Epithelial cell of esophagus (primary cell): Measurements from ENCODE around the gene TAS1R1.

ENCODE experiments used
- DNase-seq: peaks from one replicate; pipeline ENCODE4 v3.0.0; 2010; ENCODE audit warnings: low read depth
- H3K4me3 ChIP-seq: 2 replicates; pipeline ENCODE4 v1.5.1; 2011; ENCODE audit warnings: mild to moderate bottlenecking, low read length, control low read depth
- CTCF ChIP-seq: IDR thresholded peaks from 2 replicates; pipeline ENCODE4 v1.5.1; 2011; ENCODE audit warnings: low read depth, mild to moderate bottlenecking, low read length, control low read depth, inconsistent platforms; ENCODE audit not compliant: insufficient read depth; ENCODE audit errors: missing control alignments

The TAS1R1 gene

GRCh38 chr1:6577831-6578525 lies 22.9 kb downstream of the TAS1R1 start:
- no peak for TF ChIP-seq CTCF
- no peak for DNase-seq
- no peak overlapping the region for H3K4me3 ChIP-seq

GRCh38 chr1:6578624-6579373 lies 23.7 kb downstream of the TAS1R1 start:
- no peak for TF ChIP-seq CTCF
- no peak overlapping the region for H3K4me3 ChIP-seq
- no peak for DNase-seq

- peak within 1 kb of the TSS; percentile 79 for H3K4me3 ChIP-seq
- TF ChIP-seq CTCF, result no peak
- DNase-seq, result peak; percentile 98
Measured at GRCh38 chr1:6579374-6580118, 24.4 kb downstream of the TAS1R1 start, which contains the start of gene ZBTB48. Gene ZBTB48, plus strand, starts transcription at chr1:6579994. Its CDS starts 616 bp downstream, at chr1:6580610.

GRCh38 chr1:6580119-6580592 lies 25.0 kb downstream of the TAS1R1 start:
- DNase-seq, result no peak
- TF ChIP-seq CTCF, result no peak
- H3K4me3 ChIP-seq, result peak overlapping the region; percentile 79

GRCh38 chr1:6580593-6581409 lies 25.7 kb downstream of the TAS1R1 start:
- peak overlapping the region; percentile 79 for H3K4me3 ChIP-seq
- no peak for DNase-seq
- peak; percentile 14 for TF ChIP-seq CTCF
